ENCODE measurements around the gene TNP2.

DNA sequence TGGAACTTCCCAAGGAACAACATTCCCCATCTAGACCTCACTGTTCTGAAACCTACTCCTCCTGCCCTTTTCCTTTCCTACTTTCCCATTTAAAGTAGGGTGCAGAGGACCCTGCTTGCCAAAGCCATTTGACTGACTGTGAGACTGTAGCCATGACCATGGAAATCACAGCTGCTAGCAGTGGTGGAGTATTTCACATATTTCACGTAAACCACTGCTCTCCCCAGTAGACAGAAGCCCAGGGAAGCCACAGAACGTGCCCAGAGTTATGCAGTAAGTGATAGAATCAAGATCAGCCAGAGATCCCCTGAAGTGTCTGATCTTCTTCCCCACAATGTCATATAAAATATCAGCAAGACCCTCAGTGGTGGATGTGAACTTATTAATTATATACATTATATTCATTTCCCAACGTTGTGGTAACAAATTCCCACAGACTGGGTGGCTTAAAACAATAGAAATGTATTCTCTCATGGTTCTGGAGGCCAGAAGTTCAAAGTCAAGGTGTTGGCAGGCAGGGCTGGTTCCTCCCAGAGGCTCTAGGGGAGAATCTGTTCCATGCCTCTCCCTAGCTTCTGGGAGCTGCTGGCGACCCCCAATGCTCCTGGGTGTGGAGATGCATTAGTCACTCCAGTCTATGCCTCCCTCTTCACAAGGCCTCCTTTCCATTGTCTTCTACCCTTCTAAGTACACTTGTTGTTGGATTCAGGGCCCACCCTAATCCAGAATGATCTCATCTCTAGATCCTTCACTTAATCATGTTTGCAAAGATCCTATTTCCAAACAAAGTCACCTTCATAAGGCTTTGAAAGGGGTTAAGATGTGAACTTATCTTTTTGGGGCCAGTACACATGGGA is 32.7 kb upstream of the TNP2 start:
- TF ChIP-seq PAX5 (IDR thresholded peaks at IDR 0.05; ENCODE audit: insufficient read depth, low read length, severe bottlenecking) (no peak), POLR2A (IDR thresholded peaks at IDR 0.05; ENCODE audit: low read depth, low read length) (no peak), POLR2AphosphoS5 (IDR thresholded peaks at IDR 0.05; ENCODE audit: low read depth, low read length) (no peak)
